ENCODE results near the gene DGAT2.

The DGAT2 gene

DNA sequence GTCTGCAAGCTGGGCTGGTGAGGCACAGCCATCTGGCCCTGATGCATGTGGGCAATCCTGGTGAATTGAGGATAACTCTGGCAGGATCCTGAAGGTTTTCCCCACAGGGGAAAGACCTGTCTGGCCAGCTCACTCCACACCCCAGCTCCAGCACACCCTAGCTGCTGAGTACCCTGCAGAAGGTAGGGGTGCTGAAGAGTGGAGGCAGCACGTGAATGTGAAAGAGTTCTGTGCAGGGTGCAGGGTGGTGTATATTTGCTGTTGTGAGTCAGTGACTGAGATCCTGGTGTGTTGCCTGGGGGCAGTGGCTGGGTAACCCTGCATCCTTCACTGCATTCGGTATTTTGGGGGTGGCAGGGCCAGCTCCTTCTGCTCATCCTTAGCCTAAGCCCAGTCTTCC is 22.4 kb downstream of the DGAT2 start:
- TF ChIP-seq ZFX (IDR thresholded peaks at IDR 0.05) (no peak), CTCF (conservative IDR thresholded peaks at IDR 0.05) (no peak)

GRCh38 chr11:75792127-75792731 is 23.7 kb downstream of the DGAT2 start:
- TF ChIP-seq CTCF (conservative IDR thresholded peaks at IDR 0.05) (no peak), ZFX (IDR thresholded peaks at IDR 0.05) (no peak)
- H3K27ac ChIP-seq: no peak overlapping the region

More for the DNA sequence above, 22.4 kb downstream of the DGAT2 start:
- no peak overlapping the region for H3K27ac ChIP-seq

DNA sequence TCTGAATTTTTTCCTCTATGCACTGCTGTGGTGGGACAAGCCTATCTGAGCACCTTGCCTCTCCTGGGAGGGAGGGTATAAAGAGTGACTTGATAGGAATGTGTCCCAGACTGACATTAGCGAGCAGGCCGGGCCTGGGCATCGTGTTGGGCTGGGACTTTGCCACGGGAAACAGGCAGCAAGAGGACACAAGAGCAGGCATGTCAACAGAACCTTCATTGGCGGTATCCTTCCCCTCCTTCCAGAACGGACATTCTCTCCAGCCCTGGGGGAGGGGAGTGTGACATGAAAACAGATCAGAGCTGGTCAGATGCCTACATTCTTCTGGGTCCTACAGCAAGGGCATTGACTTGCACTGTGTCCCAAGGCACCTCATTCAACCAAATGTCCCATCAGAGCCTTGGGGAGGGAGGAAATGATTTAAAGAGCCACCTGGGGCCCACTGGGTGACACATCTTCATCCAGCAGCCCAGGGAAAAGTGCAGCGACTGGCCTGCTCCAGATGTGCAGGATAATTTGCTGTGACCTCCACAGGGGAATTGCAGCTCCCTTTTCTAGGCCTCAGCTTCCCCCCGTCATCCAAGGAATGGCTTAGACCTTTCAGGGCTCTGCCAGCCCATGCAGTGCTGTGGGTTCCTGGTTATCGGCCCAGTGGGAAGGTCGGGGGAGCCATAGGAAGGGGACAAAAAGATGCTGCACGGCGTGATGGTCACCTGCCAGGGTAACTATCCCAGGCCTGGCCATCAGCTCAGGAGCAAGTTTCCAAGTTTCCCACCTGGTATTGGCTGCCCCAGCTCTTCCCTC is 24.6 kb downstream of the DGAT2 start:
- H3K27ac ChIP-seq: no peak overlapping the region
- TF ChIP-seq ZFX (IDR thresholded peaks at IDR 0.05) (no peak), CTCF (conservative IDR thresholded peaks at IDR 0.05) (no peak)

DNA sequence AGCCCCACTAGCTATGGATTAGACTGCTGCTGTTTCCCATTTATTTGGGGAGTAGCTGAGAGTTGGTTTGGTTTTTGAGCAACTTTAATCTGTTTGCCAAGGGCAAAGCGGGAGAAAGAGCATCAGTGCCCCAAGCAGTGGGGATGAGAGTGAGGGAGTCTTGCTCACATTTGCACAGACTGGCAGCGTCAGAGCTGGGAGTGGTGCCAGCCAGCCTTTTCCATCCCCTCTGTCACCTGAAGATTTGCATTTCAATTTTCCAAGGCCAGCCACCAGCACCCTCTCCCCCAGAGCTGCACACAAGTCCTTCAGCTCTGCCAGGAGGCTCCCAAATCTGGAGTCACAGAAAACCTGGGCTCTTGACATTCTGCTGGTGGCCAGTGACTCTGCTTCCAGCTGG is 25.4 kb downstream of the DGAT2 start:
- H3K27ac ChIP-seq: no peak overlapping the region
- TF ChIP-seq ZFX (IDR thresholded peaks at IDR 0.05) (no peak), CTCF (conservative IDR thresholded peaks at IDR 0.05) (no peak)

GRCh38 chr11:75795276-75796090 is 26.9 kb downstream of the DGAT2 start:
- H3K27ac ChIP-seq: no peak overlapping the region
- TF ChIP-seq CTCF (conservative IDR thresholded peaks at IDR 0.05) (no peak), ZFX (IDR thresholded peaks at IDR 0.05) (no peak)

GRCh38 chr11:75796091-75796435 is 27.5 kb downstream of the DGAT2 start:
- no peak overlapping the region for H3K27ac ChIP-seq
- no peak for TF ChIP-seq CTCF (conservative IDR thresholded peaks at IDR 0.05)
- TF ChIP-seq ZFX (IDR thresholded peaks at IDR 0.05): no peak

DNA sequence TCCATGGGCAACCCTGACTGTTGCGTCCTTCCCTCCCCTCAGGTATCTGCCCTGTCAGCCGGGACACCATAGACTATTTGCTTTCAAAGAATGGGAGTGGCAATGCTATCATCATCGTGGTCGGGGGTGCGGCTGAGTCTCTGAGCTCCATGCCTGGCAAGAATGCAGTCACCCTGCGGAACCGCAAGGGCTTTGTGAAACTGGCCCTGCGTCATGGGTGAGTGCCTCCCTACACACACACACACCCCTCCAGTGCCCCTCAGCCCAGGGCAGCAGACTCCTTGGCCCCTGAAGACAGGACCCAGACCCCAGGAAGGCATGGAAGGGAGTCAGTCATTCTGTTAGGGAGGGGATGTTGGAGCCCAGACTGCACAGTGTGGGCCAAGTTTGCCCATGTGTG is 28.5 kb downstream of the DGAT2 start:
- TF ChIP-seq CTCF (conservative IDR thresholded peaks at IDR 0.05): no peak
- TF ChIP-seq ZFX (IDR thresholded peaks at IDR 0.05): no peak

More for the DNA sequence above, 28.5 kb downstream of the DGAT2 start:
- H3K27ac ChIP-seq: no peak overlapping the region

Data from C4-2B (cell line).